SHP77 treated with DMSO at 0.1 percent for 48 hours (cell line): ENCODE measurements around the gene MYO9B.

Source experiments
- DNase-seq: peaks from one replicate; lab custom pipeline; 2025; lab: John Stamatoyannopoulos, UW

Gene MYO9B

DNA sequence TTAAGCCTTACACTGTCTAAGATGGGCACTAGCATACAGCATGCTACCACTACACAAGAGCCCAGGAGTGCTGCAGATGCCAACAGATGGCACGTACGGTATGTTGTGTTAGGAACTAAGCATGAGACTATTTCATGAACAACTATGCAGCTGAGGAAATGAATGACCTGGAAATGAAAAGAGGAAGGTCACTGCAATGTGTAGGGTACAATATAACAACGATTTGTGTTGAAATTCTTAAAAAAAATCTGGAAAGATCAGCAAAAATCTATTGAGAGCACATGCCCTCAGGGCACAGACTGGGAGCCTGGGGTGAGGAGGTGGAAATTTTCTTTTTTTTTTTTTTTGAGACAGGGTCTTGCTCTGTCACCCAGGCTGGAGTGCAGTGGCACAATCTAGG is 14.8 kb upstream of the MYO9B start:
- DNase-seq = no peak

DNA sequence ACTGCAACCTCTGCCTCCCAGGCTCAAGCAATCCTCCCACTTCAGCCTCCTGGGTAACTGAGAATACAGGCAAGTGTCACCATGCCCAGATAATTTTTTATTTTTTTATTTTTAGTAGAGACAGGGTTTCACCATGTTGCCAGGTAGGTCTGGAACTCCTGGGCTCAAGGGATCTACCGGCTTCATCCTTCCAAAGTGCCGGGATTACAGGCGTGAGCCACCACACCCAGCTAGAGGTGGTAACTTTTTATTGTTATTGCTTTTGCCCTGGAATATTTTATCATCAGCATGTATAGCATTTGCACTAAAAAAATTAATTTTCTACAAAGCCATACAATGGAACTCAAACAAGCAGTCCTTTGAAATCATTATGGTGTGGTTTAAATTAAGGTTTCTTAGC is 14.4 kb upstream of the MYO9B start:
- DNase-seq = no peak

DNA sequence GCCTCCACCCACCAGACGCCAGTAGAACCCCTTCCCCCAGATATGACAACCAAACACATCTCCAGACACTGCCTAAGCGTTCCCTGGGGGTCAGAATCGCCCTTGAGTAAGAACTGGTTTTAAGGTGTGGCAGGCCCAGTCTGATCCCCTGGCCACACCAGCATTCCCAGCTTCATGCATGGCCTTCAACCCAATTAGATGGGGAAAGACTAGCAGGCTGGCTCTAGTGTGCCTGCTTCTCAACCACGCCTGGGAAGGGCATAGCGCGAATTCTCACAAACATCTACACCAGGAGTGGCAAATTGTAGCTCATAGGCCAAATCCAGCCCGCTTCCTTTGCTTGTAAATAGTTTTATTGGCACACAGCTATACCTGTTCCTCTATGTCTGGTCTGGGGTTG is 13.9 kb upstream of the MYO9B start:
- no peak for DNase-seq

DNA sequence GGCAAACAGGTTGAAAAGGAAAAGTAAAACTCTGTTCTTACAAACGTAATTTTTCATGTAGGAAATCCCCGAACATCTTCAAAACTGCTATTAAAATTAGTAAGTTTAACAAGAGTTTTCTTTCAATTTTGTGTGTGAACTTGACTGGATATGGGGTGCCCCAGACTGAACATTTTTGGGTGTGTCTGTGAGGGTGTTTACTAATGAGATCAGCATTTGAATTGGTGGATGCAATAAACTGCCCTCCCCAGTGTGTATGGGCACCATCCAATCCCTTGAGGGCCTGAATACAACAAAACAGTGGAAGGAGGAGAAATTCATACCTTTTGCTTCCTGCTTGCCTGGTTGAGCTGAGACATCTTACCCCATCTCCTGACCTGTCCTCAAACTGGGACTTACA is 12.1 kb upstream of the MYO9B start:
- no peak for DNase-seq

DNA sequence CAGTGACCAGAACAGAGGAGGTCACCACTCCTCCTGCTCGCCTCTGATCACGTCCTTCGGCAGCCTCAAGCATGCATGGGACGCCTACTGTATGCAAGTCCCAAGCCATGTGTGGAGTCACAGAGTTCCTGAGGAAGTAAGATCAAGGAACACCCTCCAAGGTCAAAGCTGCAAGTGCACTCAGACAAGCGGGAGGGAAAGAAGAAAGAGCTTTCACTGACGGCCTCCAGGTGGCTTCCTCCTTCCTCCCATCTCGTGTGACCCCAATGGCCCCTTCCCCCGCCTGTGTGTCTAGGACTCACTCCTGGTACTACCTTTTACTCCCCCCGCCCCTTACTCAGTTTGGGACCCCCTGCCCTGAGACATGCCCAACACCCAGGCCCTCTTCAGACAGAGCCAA is 6.4 kb upstream of the MYO9B start:
- no peak for DNase-seq

DNA sequence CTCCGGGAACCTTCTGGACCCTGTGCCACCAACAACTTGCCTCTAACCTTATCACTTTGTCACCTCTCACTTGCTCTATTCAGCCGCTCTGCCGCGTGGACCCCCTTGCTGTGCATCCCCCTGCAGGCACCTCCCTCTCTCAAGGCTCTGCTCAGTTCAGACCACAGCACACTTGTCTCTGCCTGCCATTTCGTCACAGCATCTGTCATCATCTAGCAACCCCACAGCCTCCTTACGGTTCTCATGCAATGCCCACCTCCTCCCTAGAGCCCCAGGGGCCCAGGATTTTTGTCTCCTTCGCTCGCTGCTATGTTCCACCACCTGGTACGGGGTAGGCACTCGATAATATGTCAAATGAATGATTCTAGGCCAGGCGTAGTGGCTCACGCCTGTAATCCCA is 5.2 kb upstream of the MYO9B start:
- no peak for DNase-seq

DNA sequence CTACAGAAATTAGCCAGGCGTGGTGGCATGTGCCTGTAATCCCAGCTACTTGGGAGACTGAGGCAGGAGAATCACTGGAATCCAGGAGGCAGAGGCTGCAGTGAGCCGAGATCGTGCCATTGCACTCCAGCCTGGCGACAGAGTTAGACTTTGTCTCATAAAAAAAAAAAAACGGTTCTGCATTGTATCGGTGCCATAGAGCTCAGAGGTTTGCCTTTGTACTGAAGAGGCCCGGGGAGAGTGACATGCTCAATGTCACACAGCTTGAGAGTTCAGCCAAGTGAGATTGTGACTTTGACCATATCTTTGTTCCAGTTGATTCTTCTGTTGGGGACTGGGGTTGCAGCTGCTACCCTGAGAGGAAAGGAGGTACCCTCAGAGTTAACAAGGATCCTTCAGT is 4.7 kb upstream of the MYO9B start:
- DNase-seq = no peak

DNA sequence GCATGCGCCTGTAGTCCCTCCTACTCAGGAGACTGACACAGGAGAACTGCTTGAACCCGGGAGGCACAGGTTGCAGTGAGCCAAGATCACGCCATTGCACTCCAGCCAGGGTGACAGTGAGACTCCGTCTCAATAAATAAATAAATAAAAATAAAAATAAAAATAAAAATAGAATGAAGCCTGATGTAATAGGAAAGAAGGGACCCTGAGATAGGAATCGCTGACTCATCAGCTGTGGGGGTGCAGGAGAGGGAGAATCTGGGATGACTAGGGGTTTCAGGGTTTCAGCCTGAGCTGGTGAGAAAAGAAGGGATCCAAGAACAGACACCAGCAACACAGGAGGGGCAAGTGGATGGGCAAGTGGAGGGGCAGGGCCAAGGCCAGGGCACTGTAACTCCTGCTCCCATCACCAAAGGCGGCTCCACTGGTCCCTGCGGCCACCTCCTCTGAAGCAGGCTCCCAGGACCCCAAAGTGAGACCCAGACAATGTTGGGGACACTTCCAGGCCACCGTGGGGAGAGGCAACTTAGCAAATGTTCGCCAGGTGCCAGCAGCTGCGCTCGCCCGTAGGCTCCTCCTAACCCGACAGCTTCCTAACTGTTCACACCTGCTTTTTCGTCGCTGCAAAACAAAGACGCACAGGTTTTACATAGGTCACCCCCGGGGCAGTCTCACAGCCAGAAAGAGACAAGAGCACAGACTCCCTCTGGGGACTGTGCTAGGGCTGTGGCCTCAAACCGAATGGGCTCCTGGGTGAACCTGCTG is 1.5 kb upstream of the MYO9B start:
- DNase-seq = peak; percentile 11

DNA sequence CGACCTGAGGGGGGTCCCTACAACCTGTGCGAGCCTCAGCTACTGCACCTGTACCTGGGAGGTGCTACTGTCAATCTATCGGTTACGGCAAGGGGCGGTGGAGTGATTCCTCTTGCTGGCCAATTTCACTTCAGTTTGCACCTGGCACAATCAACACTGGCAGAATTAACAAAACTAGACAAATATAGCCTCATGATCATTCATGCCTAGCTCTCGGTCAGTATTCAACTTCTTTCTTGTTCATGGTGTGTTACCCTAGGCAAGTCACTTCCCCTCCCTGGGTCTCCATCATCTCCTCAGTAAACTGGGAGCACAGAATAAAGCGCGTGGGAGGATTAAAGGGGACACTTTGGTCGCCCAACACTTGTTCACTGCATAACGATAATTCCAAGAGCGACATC is 943 bp upstream of the MYO9B start:
- no peak for DNase-seq

DNA sequence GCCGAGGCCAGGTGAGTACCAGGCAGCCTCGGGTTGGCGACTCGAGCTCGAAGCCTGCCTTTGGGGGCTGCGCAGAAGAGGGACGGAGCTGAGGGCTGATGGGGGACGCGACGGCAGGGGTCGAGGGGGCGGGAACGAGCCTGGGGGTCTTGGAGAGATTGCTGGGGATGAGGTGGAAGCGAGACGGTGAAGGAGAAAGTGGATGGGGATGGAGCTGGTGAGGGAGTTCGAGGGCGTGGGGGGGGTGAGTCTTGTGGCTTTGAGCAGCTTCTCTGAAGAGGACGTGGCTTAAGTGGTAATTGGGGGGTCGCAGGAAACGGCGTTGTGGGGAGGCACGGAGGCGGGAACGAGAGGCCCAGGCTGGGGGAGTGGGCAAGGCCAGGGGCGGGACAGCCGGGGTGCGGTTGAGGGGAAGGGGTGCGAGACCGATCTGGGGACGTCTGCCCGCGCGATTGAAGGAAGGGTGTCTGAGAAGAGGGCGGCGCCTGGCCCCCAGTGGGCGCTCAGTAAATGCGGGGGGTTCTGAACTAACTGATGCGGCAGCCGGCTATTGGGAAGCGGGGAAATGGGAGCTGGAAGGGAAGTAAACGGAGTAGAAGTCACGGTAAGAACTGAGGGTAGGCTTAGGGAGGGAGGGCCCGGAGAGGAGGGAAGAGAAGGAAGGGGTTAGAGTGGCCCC is 426 bp downstream of the MYO9B start:
- no peak for DNase-seq

DNA sequence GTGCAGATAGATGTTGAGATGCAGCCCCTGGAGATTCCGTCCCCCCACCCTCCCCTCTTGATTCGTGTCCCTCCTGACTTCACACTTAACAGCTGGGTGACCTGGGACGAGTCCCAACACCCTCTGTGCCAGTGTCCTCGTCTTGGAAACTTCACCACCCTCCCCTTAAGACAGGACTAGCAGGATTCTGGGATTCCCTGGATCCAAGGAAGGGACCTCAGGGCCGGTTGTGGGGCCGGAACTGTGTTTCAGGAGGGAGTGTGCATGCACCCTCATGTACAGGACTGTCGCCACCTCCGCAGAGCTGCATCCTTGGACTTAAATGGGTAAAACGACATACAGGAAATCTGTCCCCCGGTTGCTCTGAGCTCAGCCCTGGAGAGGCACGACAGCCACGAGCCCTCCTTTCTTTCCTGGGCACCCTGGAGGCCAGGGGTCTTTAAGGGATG is 990 bp downstream of the MYO9B start:
- DNase-seq = no peak

DNA sequence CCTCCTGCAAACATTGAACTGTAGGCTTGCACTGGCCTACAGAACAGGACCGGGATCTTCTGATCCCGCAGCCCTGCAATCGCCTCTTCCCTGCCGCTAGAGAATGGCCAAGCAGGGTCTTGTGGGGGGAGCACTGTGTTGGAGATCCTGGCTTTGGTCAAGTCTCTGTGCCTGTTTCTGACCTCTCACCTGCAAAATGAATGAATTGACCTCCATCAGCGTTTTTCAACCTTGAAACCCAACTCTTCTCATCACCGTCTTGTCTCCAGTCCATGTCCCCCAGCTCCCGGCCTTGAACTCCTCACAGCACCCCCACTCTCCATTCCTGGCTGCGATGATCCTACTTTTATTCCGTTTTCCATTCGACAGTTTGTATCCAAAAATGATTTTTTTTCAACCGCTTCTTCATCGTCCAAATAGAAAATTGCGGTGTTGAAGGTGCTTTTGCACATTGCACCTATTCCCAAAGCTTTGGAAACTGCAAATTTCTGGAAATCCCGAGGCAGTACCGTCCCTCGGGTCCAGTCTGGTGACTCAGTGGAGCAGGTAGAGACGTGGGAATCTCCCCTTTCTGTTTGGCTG is 2.0 kb downstream of the MYO9B start:
- DNase-seq = no peak

DNA sequence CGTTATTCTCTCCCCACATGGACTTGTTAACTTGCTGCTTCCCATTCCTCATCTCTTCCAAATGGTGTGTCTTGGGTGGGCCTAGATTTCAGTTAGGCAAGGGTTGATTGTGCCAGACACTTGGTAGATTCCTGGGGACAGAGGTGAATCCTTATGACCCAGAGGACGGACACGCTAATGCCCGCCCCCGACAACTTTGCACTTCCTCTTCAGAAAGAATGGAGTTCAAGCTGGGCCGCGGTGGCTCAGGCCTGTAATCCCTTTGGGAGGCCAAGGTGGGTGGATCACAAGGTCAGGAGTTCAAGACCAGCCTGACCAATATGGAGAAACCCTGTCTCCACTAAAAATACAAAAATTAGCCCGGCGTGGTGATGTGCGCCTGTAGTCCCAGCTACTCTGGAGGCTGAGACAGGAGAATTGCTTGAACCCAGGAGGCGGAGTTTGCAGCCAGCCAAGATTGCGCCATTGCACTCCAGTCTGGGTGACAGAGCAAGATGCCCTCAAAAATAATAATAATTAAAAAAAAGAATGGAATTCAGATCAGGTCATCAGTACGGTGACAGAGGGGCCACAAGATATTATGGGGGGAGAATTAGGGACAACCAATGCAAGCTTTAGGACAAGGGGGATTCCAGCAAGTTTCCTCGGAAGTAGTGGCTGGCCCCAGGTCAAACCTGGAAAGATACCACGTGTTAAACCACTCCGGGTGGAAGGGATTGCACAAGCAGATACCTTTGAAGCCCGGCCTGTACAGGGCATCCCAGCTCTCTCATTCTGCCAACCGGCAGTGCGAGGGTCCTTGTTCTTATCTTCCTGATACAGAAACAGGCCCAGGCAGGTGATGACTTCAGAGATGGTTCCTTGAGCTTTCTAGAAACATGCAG is 2.7 kb downstream of the MYO9B start:
- DNase-seq = no peak

DNA sequence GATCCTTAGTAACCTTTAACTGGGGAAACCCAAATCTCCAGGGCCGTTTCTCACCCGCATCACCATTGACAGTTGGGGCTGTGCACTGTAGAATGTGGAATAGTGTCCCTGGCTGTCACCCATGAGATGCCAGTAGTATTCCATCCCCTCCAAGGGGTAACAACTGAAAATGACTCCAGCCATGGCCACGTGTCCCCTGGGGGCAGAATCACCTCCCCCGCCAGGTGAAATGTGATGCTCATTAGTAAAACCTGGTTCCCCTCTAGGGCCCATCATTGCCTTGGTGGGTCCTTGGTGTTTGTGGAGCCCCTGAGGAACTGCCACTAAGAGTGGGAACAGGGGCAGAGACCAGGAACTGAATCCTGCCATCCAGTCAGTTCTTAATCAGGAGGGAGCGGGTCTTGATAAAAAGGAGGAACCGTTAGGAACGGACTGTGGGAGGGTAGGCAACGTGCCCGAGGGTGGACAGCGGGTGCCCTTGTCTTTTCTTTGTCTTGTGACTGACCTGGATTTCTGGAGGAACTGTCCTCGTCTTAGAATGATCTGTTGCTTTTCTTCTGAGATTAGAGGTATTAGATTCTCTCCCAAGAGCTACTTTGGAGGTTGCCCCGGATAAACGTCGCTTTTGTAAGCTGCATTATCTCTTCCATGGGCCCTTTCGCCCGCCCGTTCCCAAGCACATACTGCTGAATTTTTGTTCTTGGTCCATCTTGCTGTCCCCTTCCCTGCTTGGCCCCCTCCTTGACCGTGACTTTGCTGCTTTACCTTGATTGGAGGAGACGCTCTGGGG is 3.5 kb downstream of the MYO9B start:
- DNase-seq = no peak

DNA sequence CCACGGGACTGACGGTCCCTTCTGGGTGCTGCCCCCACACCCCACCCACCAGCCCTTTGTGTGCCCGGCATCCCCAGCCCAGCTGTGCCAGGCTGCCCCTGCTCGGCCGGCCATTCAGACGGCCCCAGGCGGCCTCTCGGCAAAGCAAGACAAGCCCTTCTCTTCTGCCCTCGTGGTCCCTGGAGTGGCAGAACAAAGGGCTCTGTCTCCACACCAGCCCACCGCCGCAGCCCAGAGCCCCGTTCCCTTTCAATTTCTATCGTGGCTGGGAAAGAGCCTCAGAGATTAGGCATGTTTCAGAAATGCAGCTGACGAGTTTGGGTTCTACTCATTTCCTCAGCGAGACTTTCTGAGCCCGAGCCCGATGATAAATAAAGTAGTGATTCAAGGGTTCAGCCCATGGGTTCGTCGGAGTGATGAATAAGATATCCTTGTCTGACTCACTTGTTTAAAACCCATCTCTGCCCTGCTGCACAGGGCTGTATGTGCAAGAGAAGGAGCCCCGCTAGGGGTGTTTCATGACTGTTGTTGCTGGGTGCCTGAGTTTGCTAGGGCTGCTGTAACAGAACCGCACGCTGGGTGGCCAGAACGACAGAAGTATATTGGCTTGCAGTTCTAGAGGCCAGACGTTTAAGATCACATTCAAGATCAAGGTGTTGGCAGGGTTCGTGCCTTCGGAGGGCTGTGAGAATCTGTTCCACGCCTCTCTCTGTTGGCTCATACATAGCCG is 4.3 kb downstream of the MYO9B start:
- DNase-seq = no peak

DNA sequence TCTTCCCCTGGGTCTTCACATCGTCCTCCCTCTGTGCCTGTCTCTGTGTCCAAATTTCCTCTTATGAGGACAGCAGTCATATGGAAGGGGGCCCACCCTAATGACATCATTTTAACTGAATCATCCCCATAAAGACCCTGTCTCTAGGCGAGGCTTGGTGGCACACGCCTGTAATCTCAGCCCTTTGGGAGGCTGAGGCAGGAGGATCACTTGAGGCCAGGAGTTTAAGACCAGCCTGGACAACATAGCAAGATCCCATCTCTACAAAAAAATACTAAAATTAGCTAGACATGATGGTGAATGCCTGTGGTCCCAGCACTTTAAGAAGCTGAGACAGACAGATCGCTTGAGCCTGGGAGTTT is 4.8 kb downstream of the MYO9B start:
- DNase-seq = no peak

DNA sequence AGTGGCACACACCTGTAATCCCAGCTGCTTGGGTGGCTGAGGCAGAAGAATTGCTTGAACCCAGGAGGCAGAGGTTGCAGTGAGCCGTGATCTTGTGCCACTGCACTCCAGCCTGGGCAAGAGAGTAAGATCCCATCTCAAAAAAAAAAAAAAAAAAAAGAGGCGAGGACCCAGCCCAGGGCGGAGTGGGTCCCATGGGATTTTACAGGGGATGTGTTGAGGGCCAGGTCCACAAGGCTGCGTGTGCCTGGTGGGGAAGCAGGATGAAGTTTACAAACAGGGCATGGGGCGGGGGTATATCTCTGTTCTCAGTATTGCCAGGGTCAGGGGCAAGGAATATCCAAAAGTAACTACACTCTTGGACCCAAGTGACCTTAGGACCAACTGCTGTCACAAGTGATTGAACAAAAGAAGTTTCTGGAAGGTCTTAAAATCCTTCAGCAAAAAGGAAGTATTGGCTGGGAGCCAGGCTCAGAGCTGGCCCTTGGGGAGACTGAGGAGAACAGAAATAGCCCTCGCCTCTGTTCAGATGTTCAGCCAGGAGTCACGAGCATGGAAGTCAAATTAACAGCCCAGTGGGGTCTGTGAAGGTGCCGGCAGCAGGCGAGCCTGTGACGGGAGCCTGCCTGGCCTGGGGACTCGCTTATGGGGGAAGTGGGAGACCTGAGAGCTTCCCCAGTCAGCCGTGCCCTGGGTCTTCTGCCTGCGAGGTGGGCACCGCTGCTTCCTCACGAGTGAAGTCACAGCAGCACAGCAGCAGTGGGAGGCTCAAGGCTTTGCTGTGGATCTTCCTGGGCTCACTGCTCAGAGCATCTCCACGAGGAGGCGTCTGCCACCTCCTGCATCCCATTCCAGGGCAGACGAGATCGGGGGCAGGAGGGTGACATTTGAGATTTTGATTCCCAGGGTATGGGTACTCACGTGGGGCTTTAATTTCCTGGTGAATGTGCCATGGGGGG is 6.4 kb downstream of the MYO9B start:
- DNase-seq = no peak

DNA sequence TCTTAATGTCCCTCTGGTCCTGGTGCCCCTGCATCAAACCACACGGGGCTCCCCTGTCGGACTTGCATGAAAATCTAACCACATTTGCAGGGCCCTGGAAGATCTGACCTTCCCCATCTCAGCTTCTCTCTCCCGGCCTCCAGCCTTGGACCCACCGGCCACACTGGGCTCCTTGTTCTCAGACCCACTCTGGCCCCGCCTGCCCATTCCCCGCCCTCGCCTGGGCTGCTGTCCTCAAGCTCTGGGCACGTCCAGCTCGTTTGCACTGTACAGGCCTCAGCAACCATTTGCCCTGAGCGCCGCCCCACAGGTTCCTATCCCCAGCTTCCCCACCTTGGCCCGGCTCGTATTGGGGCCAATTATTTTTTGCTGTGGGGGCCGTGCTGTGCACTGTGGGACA is 10.5 kb downstream of the MYO9B start:
- DNase-seq = no peak

DNA sequence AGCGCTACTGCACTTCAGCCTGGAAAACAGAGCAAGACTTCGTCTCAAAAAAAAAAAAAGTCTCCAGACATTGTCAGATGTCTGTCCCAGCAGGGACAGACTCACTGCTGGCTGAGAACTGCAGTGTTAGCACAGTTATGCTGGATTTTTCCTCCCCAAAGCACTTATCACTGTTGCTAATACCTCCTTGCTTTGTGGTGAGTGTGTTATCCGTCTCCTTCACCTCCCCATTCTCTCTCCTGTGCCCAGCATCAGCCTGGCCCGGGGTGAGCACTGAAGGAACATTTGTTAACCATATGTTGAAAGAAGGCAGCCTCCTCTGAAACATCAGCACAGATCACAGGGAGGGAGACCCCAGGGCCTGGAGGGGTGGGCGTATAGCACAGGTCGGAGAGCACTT is 11.3 kb downstream of the MYO9B start:
- no peak for DNase-seq

DNA sequence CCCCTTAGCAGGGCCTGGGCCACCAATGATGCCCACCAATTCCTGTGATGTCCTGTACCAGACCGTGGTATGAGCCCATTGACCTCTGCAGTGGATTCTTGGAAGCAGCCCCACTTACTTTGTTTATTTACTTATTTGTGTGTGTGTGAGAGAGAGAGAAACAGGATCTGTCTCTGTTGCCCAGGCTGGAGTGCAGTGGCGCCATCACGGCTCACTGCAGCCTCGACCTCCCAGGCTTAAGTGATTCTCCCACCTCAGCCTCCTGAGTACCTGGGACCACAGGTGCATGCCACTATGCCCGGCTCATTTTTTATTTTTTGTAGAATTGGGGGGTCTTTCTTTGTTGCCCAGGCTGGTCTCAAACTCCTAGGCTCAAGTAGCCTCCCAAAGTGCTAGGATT is 13.0 kb downstream of the MYO9B start:
- no peak for DNase-seq
